NCI-H1105 (cell line): Measurements from ENCODE around the gene RAE1.

Experiments
- DNase-seq: peaks from one replicate; lab custom pipeline; 2025; lab: John Stamatoyannopoulos, UW

Gene RAE1

DNA sequence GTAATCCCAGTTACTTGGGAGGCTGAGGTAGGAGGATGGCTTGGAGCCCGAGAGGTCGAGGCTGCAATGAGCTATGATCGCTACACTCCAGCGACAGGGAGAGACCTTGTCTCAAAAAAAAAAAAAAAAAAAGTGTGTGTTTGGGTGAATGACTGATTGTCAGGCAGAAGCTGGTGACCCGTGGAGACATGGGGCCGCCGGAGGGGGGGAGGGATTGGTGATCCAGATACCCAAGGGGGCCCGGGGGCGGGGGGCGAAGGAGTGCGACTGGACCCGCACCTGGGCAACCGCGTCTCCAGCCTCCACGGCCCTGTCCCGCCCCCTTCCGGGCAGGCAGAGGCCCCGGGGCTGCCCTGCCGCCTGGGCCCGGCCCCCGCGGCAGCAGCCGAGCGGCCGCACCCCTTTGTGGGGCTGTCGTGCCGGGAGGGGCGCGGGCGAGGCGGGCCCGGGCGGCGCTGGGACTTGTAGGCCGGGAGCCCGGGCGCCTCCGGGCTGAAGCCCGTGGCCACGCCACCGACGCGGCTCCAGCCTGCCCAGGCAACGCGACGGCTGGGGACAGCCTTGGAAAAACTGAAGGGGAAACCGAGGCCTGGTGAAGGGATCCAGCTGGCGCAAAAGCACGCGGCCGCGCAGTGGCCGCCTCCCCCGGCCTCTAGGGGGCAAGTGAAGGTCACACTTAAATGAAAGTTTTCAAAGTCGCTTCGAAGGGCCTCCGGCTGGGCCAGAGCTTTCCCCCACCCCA, 38.1 kb downstream of the RAE1 start:
- no peak for DNase-seq

DNA sequence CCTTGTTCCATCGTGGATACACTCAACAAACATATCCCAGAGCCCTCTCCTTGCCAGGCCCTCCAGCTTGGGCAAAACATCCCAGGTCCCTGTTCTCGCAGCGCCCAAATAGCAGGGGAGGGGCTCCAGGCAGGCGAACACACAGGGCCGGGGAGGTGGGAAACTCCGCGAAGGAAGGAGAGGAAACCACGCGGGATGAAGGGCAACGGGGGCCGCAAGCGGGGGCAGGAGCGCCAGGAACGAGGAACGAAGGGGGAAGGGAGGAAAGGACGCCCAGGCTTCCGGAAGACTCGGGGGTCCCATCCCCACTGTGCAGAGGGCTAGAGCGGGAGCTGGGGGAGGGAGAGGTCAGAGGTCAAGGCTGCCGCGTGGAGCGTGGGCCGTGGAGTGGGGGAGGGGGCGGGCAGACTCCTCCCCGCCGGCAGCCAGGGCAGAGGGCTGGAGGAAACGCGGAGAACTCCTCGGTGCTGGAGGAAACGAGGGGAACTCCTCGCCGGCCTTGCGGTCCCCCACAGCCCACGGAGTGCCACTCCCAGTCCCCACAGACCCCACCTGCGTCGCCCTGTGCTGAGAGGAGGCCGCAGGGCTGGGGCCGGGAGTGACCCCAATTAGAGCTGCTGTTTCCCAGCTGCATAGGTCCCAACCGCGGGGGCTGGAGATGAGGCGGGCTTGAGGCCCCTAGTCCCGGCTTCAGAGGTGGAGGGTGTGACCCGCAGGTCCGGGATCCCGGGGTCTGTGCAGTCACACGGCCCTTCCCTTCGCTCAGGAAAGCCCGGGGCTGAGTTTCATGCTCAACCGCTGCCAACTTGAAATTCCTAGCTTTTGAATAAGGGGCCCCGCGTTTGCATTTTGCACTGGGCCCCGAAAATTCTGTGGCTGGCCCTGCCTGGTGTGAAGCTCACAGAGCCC, 38.9 kb downstream of the RAE1 start:
- DNase-seq = no peak

DNA sequence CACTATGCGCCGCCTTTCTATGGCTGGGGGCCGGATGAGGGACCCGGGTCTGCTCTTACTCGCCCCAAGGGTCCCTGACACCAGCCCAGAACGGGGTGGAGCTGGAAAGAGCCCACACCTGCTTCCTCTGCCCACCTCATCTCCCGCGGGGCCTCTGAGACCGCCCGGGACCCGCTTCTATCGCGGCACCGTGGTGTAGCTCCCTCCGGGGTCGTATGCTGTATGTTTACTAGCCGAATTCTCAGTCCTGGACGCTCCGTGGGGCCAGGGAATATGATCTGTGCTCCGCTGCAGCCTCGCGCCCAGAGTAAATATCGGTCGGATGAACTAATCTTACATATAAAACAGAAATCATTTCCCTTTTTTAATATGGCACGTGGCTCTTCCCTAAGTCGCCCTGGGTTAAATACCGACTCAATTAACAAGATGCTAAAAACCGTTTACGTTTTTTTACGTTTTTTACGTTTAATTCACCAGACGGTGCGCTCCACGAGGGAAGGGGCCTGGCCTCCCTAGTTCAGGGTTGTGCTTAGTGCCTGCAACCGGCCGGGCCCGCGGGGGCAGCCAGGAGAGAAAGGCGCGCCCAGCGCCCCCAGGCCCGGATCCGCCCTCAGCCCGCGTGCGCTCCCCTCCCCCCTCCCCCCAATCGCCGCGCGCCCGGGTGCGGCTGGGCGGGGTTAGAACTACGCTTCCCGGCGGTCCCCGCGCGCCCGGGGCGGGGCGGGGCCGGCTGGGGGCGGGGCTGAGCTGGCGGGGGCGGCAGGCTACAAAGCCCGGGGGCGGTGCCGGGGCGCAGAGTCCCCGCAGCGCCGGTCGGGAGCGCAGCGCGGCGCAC, 39.8 kb downstream of the RAE1 start, which contains the start of gene RBM38:
Gene RBM38, plus strand, starts transcription at position 793 of the 835 bp plus-strand sequence. CDS start 186 bp downstream, outside the sequence.
- DNase-seq = peak; percentile 64

- DNase-seq = no peak
Observed at GRCh38 chr20:57391439-57392301, 40.6 kb downstream of the RAE1 start.

DNA sequence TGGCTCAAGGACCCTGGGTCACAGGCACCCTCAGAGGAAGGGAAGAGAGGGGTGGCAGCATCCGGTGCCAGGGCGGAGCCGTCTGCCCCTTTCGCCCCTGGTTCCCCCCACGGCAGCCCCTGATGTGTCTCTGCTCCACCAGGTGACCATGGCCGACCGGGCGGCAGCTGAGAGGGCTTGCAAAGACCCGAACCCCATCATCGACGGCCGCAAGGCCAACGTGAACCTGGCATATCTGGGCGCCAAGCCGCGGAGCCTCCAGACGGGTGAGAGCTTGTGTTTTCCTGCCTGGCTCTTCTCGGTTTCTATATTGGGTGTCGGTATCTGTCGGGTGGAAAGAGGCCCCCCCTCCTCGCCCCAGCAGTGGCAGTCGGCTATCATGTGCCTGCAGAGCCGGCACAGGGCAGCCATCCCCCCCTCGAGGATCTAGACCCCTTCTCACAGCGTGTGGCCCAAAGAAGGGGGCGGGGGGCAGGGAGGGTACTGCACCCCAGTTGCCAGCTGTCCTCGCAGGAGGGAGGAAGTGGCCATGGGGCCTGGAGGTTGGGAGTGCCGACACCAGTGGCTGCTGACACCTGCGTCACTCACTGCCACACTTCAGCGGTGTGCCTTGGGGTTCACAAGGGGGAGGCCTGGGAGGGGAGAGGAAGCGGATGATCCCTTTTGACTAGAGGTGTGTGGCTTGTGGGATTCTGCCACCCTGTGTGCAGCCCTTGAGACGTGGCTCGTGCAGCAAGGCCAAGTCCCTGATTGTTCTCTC, 41.6 kb downstream of the RAE1 start:
- no peak for DNase-seq

DNA sequence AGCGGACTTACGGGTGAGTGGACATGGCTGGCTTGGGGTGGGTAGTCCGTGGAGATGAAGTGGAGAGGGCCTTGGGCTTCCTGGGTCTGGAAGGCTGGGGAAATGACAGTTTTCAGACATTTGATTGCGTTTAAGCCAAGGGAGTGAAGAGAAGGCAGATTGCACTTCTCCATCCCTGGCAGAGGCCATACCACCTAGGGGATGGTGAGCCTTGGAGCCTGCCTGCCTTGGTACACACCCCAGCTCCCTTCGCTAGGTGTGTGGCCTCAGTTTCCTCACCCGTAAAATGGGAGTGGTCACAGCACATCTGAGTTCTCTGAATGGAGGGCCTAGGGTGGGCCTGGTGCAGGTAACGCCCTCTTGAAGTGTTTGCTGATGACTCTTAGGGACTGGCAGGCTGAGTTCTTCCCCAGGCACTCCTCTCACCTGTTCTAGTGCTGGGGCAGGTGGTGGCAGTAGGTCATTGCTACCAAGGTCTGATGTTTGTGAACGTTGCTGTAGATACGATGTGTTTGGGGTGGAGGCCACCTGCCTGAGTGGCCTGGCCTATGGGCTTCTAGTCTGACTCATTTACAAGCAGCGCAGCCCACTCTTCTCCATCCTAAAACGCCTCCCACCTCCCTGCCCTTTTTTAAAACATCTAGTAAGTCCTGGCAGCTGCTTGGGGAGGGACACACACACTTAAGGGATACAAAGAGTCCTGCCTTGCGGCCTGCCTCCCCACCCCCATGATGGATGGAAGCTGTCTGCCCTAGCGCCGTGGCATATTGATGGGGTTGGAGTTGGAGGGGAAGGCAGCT, 42.5 kb downstream of the RAE1 start:
- no peak for DNase-seq

- no peak for DNase-seq
Observed at GRCh38 chr20:57394121-57395082, 43.3 kb downstream of the RAE1 start.

DNA sequence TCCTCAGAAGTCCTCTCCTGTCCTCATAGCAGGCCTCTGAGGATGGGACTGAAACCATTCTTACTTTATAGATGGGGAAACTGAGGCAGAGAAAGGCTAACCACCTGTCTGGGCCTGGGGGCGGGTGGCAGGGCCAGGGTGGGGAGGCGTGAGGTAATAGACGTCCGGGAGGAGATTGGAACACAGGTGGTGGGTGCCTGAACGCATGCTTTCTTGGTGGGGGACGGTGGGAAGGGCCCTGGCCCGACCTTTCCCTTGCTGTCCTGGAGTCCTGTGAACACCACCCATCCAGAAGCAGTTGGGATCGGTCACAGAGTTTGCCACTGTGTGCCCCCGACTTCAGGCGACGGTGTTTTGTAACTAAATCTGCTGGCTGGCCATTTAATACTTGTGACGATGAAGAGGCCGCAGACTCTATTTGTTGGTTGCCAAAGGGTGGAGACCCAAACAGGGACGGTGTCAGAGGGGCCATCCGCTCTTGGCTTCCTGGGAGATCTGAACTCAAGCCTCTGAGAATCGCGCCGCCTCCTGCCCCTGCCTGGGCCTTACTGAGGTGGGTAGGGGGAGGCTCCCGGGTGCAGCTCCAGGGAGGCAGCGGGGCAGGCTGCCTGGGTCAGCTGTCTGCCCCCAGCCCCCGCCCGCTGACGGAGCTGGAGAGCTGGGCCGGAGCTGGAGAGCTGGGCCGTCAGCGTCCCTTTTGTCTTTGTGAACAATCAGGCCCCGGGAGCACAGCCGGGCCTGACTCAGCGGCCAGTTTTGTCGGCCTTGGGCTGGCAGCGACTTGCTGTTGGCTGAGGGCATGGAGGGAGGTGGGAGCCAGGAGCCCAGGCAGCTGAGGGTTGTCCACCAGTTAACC, 44.3 kb downstream of the RAE1 start:
- no peak for DNase-seq

GRCh38 chr20:57396212-57396983, 45.3 kb downstream of the RAE1 start:
- DNase-seq = no peak

DNA sequence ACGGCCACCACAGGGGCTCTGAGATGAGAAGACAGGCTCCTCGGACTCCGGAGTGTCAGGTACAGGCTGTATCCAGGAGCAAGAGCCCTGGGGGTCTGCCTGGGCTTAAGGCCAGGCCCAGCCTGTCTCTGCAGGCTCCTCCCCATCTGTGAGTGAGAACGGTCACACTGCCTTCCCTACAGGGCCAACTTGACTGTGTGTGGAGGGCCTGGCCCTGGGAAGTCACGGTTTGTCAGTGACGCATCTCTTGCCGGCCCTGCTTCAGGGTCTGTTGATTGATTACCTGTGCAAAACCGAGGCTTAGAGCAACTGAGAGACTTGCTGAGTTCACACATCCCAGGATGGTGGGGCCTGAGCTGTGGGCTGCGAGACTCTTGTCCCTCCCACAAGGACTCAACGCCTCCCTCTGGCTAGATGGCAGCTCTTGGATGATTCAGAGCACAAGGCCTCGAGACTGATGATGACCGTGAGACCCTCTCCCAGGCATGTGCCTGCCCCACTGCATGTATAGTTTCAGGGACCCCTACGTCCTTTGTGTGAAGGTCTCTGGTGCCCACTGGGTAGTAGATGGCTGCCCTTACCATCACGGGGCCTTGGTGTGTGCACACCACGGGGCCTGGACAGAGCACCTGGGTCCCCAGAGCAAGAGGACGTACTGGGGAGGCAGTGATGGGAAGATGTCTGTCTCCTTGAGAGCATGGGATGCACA, 46.1 kb downstream of the RAE1 start:
- DNase-seq = no peak

DNA sequence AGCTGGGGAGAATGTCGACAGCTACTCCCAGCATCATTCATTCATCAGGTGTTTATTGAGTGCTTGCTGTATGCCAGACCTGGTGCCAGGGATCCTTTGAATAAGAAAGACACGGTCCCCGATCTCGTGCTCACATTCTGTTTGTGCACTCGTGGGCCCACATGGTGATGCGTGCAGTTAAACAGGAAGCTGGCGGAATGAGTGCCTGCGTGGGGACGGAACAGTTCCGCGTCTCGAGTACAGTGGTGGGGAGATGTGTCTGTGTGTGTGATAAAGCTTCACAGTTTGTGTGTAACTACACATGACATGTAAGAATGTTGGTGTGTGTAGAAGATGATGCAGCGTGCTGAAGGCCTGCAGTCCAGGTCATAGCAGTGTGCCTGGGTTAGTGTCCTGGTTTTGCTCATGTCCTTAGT, 46.6 kb downstream of the RAE1 start:
- DNase-seq = no peak

DNA sequence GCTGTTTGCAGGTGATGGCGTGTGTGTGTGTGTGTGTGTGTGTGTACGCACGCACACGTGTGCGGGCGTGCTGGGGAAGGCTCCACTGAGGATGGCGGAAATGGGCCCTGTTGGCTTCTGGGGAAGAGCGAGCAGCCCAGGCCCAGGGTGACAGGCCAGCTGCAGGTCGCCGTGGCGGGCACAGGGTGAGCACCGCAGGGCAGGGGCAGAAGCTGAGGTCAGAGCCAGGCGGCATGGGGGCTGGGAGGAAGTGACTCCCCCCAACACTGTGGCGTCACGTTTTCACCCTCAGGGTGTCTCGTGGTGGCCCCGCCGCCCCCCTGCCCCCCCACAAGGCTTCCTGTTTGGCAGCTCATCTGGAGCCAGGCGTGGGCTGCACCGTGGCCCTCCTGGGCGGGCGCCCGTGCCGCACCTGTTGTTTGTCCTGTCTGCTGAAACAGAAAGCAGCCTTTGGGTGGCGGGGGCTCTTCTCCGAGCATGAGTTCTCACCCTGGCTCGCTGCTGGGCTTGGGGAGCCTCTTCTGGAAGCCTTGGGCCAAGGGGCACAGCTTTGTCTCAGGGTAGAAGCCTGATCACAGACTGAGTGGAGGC, 47.3 kb downstream of the RAE1 start:
- peak; percentile 78 for DNase-seq

GRCh38 chr20:57398901-57399535, 48.0 kb downstream of the RAE1 start:
- no peak for DNase-seq

GRCh38 chr20:57399587-57400155, 48.6 kb downstream of the RAE1 start:
- DNase-seq = no peak

DNA sequence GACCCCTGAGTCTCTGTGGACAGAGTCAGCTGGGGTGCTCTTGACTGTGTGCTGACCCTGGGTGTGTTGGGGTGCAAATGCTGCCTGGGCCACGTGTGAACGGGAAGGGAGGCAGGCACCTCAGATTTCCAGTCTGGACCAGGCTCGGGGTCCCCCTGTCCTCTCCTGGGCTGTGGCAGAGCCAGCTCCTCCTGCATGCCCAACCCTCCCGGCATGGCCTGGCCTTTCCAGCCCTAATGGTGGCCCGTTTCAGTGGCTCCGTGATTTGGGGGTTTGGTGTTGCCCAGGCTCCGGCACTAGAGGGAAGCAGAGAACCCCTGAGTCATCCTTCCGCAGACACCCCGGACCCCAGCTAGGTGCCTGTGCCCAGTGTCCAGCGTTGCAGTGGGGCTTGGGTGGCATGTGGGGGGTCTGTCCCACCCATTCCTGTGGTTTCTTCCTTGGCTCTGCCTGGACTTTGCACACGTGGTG, 49.2 kb downstream of the RAE1 start:
- DNase-seq = no peak
